ENCODE results near the gene STAT5B.
A peak's percentile ranks its signal among the peaks of the same experiment; 100 is the strongest.

DNA sequence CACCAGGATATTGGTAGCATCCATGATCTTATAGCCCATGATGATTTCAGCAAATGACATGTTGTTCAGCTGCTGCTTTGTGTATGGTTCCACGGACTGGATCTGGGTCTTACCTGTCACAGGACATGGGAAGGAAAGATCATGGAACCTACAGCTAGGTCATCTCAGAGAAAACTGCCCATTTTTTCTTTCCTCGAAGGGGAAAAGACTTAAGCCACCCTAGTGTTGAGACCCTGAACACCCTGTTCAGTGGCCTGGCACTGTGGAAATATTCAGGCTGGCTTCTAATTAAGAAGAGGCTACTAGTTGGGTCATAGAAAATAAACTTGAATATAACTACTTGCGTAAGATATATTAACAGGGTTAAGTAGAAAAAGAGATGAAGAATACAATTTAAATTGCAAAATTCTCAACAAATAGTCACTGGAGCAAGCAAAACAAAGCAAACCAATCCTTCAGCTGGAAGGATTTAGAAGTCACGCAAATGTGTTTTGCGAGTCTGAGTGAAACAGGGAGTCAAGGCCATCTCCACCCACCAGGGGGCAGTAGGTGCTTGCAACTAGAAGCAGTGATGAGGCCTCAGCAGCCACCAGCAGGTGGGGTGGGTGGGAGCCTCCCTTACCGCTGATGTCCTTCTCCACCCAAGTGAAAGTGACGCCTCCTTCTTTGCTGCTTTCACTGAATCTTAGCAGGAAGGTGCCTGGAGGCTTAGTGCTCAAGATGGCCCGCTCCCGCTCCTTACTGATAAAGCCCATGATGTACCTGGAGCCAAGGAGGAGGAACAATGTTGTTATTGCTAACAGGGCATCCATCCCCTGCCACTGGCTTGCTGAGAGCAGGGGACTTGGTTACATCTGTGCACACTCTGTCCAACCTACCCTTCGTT, 46.4 kb upstream of the STAT5B start:
- TF ChIP-seq, protein P1, sequence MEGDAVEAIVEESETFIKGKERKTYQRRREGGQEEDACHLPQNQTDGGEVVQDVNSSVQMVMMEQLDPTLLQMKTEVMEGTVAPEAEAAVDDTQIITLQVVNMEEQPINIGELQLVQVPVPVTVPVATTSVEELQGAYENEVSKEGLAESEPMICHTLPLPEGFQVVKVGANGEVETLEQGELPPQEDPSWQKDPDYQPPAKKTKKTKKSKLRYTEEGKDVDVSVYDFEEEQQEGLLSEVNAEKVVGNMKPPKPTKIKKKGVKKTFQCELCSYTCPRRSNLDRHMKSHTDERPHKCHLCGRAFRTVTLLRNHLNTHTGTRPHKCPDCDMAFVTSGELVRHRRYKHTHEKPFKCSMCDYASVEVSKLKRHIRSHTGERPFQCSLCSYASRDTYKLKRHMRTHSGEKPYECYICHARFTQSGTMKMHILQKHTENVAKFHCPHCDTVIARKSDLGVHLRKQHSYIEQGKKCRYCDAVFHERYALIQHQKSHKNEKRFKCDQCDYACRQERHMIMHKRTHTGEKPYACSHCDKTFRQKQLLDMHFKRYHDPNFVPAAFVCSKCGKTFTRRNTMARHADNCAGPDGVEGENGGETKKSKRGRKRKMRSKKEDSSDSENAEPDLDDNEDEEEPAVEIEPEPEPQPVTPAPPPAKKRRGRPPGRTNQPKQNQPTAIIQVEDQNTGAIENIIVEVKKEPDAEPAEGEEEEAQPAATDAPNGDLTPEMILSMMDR (IDR thresholded peaks at IDR 0.05): peak; percentile 96 to 100 (median 98)
- no peak for TF ChIP-seq POLR2A (IDR thresholded peaks at IDR 0.05)

All from thyroid gland (tissue), 4 donors.